Transverse colon (tissue), 4 donors: ENCODE measurements around the gene BCAS1. TPM values are rescaled to one million over a fixed set of nuclear protein-coding genes. Genes with fewer than 3 reads are reported as not detected.
A peak's percentile ranks its signal among the peaks of the same experiment; 100 is the strongest.

Source experiments
- DNase-seq: peaks from one replicate; pipeline ENCODE4 v3.0.0-alpha.2; 2019
- H3K27ac ChIP-seq, 4 donors: fragments of 200-600 bp; sonication (generic); 2 replicates each; pipeline ENCODE4 v1.5.1; 2016 to 2018; ENCODE audit warnings: inconsistent platforms in 4 of 4
- H3K27me3 ChIP-seq: fragments of 200-600 bp; sonication (generic); 2 replicates; pipeline ENCODE4 v1.5.1; 2017; ENCODE audit warnings: inconsistent platforms
- H3K36me3 ChIP-seq, 4 donors: fragments of 200-600 bp; sonication (generic); 2 replicates each; pipeline ENCODE4 v1.5.1; 2017 to 2019; ENCODE audit warnings: inconsistent platforms in 4 of 4
- H3K4me1 ChIP-seq, 4 donors: fragments of 200-600 bp; sonication (generic); 2 replicates each; pipeline ENCODE4 v1.5.1; 2017 to 2020; ENCODE audit warnings: inconsistent platforms in 4 of 4
- H3K4me3 ChIP-seq, 4 donors: fragments of 200-600 bp; sonication (generic); 1 replicate in 1 of 4; 2 replicates in 3 of 4; pipeline versions ENCODE4 v1.5.1 to v1.6.1; 2017 to 2019; ENCODE audit warnings: inconsistent platforms in 4 of 4
- H3K9me3 ChIP-seq, 2 donors: fragments of 200-600 bp; sonication (generic); 2 replicates each; pipeline ENCODE4 v1.5.1; 2017 to 2019; ENCODE audit warnings: inconsistent platforms in 2 of 2
- CTCF ChIP-seq, 5 experiments: fragments of 200-600 bp in 3 of 5; fragments of 450-650 bp in 2 of 5; sonication (generic) in 3 of 5; IDR thresholded peaks; 1 replicate in 2 of 5; 2 replicates in 3 of 5; pipeline ENCODE4 v1.5.1; 2016 to 2017; ENCODE audit warnings: antibody characterized with exemption in 5 of 5, inconsistent platforms in 3 of 5, mild to moderate bottlenecking in 2 of 5, moderate library complexity in 1 of 5
- EP300 ChIP-seq: sonication (generic); formaldehyde crosslinking; IDR thresholded peaks from one replicate; pipeline ENCODE4 v1.6.1; 2017; ENCODE audit warnings: antibody characterized with exemption, low read depth
- POLR2A ChIP-seq: fragments of 450-650 bp; IDR thresholded peaks from one replicate; pipeline ENCODE4 v1.6.1; 2016; ENCODE audit warnings: antibody characterized with exemption, mild to moderate bottlenecking, moderate library complexity
- POLR2AphosphoS5 ChIP-seq, 3 donors: sonication (generic); formaldehyde crosslinking; IDR thresholded peaks; one replicate each; pipeline ENCODE4 v1.6.1; 2016; ENCODE audit warnings: antibody characterized with exemption in 3 of 3
- WGBS, 2 donors: methylation state at CpG; one replicate each; pipeline ENCODE4 v1.1.5; 2018; ENCODE audit warnings: low coverage in 1 of 2; 5-methylcytosine and 5-hydroxymethylcytosine counted together
- in situ Hi-C, 4 donors: fragments of 200-750 bp; cut with MboI; loops; one replicate each; pipeline versions ENCODE4 v1.15.0 to v1.15.1; 2017; ENCODE audit warnings: low sequenced_read_pairs in 3 of 4, low pct_ligation_motif_present in 1 of 4, low pct_unique_long_range_greater_than_20kb in 1 of 4
- intact Hi-C: fragments of 100-400 bp; cut with DNase I; formaldehyde crosslinking; loops from one replicate; pipeline ENCODE4 v1.15.1; 2023; ENCODE audit warnings: low total_unique reads
- total RNA-seq, 4 donors: library from RNA; depleted of rRNA; stranded (reverse); fragments of >200 nt; gene quantifications; one replicate each; pipeline ENCODE4 v1.1.0, GENCODE V29; 2016

The BCAS1 gene
- total RNA-seq, 4 donors from 2014 or later = 68.9 to 127 (median 89.0) TPM

- Histone ChIP-seq H3K9me3 (no peaks in the 10 kb centered on the region), H3K4me1 (peaks cover 0 to 36% (median 6%) of the 10 kb centered on the region in 4 donors), H3K27me3 (no peaks in the 10 kb centered on the region), H3K27ac (peak overlapping the region in 1 of 4 donors; percentile 45), H3K4me3 (no peak overlapping the region), H3K36me3 (no peaks in the 10 kb centered on the region)
- in situ Hi-C loops = loop anchor here in 3 of 4 donors (10.0 to 25.0 kb wide), 2 partner anchors 98 to 530 kb away; partner anchors contain the start of gene PFDN4 (in 1 of the 3)
- intact Hi-C loops = no loop called here
- TF ChIP-seq CTCF (IDR thresholded peaks at IDR 0.05) (no peak), POLR2AphosphoS5 (IDR thresholded peaks at IDR 0.05) (no peak), EP300 (no peak)
- WGBS, 2 donors = 73 to 92% methylated on average over 2 of the region's 2 CpGs
- no peak for DNase-seq
Observed at GRCh38 chr20:54107181-54107580, 36.8 kb upstream of the BCAS1 start.

DNA sequence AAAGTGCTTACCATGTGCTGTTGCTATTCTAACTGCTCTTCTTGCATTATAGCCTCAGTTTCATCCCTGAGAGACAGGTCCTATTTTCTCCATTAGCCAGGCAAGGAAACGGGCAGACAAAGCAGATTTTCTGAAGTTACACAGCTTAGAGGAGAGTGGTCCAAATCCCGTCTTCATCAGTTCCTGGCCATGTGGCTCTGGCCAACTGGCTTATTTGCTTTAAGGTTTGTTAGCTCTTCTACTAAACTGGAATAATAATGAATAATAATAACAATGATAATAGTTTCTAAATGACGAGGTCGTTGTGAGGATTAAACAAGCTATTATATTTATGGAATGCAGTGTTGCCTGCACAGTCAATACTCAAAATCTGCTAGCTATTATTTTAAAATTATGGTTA, 35.8 kb upstream of the BCAS1 start:
- in situ Hi-C loops = loop anchor here in 3 of 4 donors (10.0 to 25.0 kb wide), 2 partner anchors 99 to 531 kb away; partner anchors contain the start of gene PFDN4 (in 1 of the 3)

GRCh38 chr20:54105653-54106052, 35.3 kb upstream of the BCAS1 start:
- no peak for DNase-seq
- Histone ChIP-seq H3K36me3 (no peaks in the 10 kb centered on the region), H3K4me3 (no peak overlapping the region), H3K27ac (no peak overlapping the region), H3K27me3 (no peaks in the 10 kb centered on the region), H3K9me3 (no peaks in the 10 kb centered on the region), H3K4me1 (peaks cover 0 to 30% (median 5%) of the 10 kb centered on the region in 4 donors)
- WGBS, 2 donors = 69 to 75% methylated on average over 4 of the region's 4 CpGs
- in situ Hi-C loops = loop anchor here in 3 of 4 donors (10.0 to 25.0 kb wide), 2 partner anchors 99 to 532 kb away; partner anchors contain the start of gene PFDN4 (in 1 of the 3)
- TF ChIP-seq POLR2AphosphoS5 (IDR thresholded peaks at IDR 0.05) = no peak
- no peak for TF ChIP-seq EP300
- no peak for TF ChIP-seq POLR2A
- TF ChIP-seq CTCF (IDR thresholded peaks at IDR 0.05) = no peak
- intact Hi-C loops = loop anchor here (1.0 kb wide), 1 partner anchor 43 kb away; no protein-coding TSS in a partner anchor

More for the DNA sequence above, 35.8 kb upstream of the BCAS1 start:
- Histone ChIP-seq H3K4me1 (peaks cover 0 to 36% (median 5%) of the 10 kb centered on the region in 4 donors), H3K27ac (no peak overlapping the region), H3K4me3 (no peak overlapping the region), H3K9me3 (no peaks in the 10 kb centered on the region), H3K27me3 (no peaks in the 10 kb centered on the region), H3K36me3 (no peaks in the 10 kb centered on the region)
- intact Hi-C loops = no loop called here
- TF ChIP-seq POLR2AphosphoS5 (IDR thresholded peaks at IDR 0.05) = no peak
- no peak for TF ChIP-seq POLR2A
- TF ChIP-seq EP300 = no peak
- TF ChIP-seq CTCF (IDR thresholded peaks at IDR 0.05) = no peak
- no peak for DNase-seq
- 58 to 63% methylated on average over 4 of the region's 4 CpGs for WGBS, 2 donors

GRCh38 chr20:54104781-54105180, 34.4 kb upstream of the BCAS1 start:
- H3K4me1 ChIP-seq = peaks cover 0 to 23% (median 3%) of the 10 kb centered on the region in 4 donors
- no peaks in the 10 kb centered on the region for H3K27me3 ChIP-seq
- no peak for DNase-seq
- intact Hi-C loops (loop anchor here (1.0 kb wide), 1 partner anchor 44 kb away; no protein-coding TSS in a partner anchor), in situ Hi-C loops (loop anchor here (5.0 to 25.0 kb wide), 3 partner anchors 93 to 533 kb away; partner anchors contain the start of gene PFDN4 (in 1 of the 4))
- no peaks in the 10 kb centered on the region for H3K9me3 ChIP-seq
- H3K4me3 ChIP-seq = no peak overlapping the region
- TF ChIP-seq EP300 = no peak
- TF ChIP-seq POLR2AphosphoS5 (IDR thresholded peaks at IDR 0.05) = no peak
- no peak for TF ChIP-seq POLR2A
- no peak for TF ChIP-seq CTCF (IDR thresholded peaks at IDR 0.05)
- no peaks in the 10 kb centered on the region for H3K36me3 ChIP-seq
- WGBS, 2 donors = 72 to 73% methylated on average over 3 to 4 of the region's 4 CpGs
- peak overlapping the region in 1 of 4 donors; percentile 36 for H3K27ac ChIP-seq
